ENCODE results near the gene PDGFA. TPM values are rescaled to one million over a fixed set of nuclear protein-coding genes. Genes with fewer than 3 reads are reported as not detected.

Gene PDGFA
- total RNA-seq, 1 donor from 2014 or later = 26.0 TPM

DNA sequence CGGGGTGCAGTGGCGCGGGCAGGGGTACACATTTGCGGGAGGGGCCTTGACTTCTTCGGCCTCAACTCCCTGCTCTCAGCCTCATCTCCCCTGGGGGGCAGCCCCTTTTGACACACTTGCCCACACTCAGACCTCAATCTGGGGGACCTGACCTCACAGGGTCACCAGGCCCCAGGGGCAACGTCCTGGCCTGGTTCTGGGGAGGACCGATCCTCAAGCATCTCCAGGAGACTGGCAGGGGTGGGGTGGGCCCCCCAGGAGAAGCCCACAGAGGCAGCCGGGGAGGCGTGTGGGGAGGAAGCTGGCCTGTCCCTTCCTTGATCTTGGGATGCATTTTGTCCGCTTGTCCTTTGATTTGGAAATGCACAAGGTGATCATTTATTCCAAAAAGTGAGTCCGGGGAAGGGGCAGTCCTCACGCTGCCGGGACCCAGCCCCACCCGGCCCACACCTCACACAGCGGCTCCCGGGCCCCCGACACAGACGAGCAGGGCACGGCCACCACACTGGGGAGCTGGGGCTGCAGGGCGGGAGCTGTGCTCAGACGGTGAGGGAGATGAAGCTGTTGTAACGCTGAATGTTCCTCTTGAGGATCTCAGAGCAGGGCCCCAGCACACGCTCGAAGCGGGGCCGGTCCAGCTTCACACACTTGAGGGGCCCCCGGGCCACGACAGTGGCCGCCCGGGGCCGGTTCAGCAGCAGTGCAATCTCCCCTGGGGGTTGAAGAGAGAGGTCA, 30.4 kb upstream of the PDGFA start:
- H3K9me3 ChIP-seq (replicated peaks) = no peaks in the 10 kb centered on the region
- intact Hi-C loops (cut with micrococcal nuclease) = no loop called here
- no peak overlapping the region for H3K4me3 ChIP-seq
- H3K27me3 ChIP-seq (ENCODE audit: low read depth) = no peaks in the 10 kb centered on the region
- H3K27ac ChIP-seq (replicated peaks) = no peak overlapping the region
- no peak for DNase-seq
- peaks cover 6% of the 10 kb centered on the region for H3K4me1 ChIP-seq
- TF ChIP-seq, protein P1, sequence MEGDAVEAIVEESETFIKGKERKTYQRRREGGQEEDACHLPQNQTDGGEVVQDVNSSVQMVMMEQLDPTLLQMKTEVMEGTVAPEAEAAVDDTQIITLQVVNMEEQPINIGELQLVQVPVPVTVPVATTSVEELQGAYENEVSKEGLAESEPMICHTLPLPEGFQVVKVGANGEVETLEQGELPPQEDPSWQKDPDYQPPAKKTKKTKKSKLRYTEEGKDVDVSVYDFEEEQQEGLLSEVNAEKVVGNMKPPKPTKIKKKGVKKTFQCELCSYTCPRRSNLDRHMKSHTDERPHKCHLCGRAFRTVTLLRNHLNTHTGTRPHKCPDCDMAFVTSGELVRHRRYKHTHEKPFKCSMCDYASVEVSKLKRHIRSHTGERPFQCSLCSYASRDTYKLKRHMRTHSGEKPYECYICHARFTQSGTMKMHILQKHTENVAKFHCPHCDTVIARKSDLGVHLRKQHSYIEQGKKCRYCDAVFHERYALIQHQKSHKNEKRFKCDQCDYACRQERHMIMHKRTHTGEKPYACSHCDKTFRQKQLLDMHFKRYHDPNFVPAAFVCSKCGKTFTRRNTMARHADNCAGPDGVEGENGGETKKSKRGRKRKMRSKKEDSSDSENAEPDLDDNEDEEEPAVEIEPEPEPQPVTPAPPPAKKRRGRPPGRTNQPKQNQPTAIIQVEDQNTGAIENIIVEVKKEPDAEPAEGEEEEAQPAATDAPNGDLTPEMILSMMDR (IDR thresholded peaks at IDR 0.05; ENCODE audit: borderline replicate concordance) = no peak
- H3K36me3 ChIP-seq = no peaks in the 10 kb centered on the region

- TF ChIP-seq, protein P1 (IDR thresholded peaks at IDR 0.05; ENCODE audit: borderline replicate concordance) = no peak
- Histone ChIP-seq H3K27ac (replicated peaks) (no peak overlapping the region), H3K27me3 (ENCODE audit: low read depth) (no peaks in the 10 kb centered on the region), H3K9me3 (replicated peaks) (no peaks in the 10 kb centered on the region), H3K4me1 (peaks cover 6% of the 10 kb centered on the region), H3K4me3 (no peak overlapping the region), H3K36me3 (no peaks in the 10 kb centered on the region)
- DNase-seq = no peak
- intact Hi-C loops (cut with micrococcal nuclease) = no loop called here
Measured at GRCh38 chr7:549066-549890, 29.6 kb upstream of the PDGFA start.

GRCh38 chr7:548401-548800, 28.8 kb upstream of the PDGFA start:
- DNase-seq = no peak
- H3K36me3 ChIP-seq = no peaks in the 10 kb centered on the region
- no peaks in the 10 kb centered on the region for H3K27me3 ChIP-seq (ENCODE audit: low read depth)
- TF ChIP-seq, protein P1 (IDR thresholded peaks at IDR 0.05; ENCODE audit: borderline replicate concordance) = no peak
- no peak overlapping the region for H3K4me3 ChIP-seq
- H3K27ac ChIP-seq (replicated peaks) = no peak overlapping the region
- peaks cover 6% of the 10 kb centered on the region for H3K4me1 ChIP-seq
- intact Hi-C loops (cut with micrococcal nuclease) = no loop called here
- H3K9me3 ChIP-seq (replicated peaks) = no peaks in the 10 kb centered on the region

GRCh38 chr7:545470-545869, 25.8 kb upstream of the PDGFA start:
- no peak for DNase-seq
- H3K27me3 ChIP-seq (ENCODE audit: low read depth) = no peaks in the 10 kb centered on the region
- TF ChIP-seq, protein P1 (IDR thresholded peaks at IDR 0.05; ENCODE audit: borderline replicate concordance) = no peak
- H3K4me1 ChIP-seq = peaks cover 11% of the 10 kb centered on the region
- no peak overlapping the region for H3K27ac ChIP-seq (replicated peaks)
- intact Hi-C loops (cut with micrococcal nuclease) = no loop called here
- peaks cover 5% of the 10 kb centered on the region for H3K9me3 ChIP-seq (replicated peaks)
- no peak overlapping the region for H3K4me3 ChIP-seq
- H3K36me3 ChIP-seq = no peaks in the 10 kb centered on the region

DNA sequence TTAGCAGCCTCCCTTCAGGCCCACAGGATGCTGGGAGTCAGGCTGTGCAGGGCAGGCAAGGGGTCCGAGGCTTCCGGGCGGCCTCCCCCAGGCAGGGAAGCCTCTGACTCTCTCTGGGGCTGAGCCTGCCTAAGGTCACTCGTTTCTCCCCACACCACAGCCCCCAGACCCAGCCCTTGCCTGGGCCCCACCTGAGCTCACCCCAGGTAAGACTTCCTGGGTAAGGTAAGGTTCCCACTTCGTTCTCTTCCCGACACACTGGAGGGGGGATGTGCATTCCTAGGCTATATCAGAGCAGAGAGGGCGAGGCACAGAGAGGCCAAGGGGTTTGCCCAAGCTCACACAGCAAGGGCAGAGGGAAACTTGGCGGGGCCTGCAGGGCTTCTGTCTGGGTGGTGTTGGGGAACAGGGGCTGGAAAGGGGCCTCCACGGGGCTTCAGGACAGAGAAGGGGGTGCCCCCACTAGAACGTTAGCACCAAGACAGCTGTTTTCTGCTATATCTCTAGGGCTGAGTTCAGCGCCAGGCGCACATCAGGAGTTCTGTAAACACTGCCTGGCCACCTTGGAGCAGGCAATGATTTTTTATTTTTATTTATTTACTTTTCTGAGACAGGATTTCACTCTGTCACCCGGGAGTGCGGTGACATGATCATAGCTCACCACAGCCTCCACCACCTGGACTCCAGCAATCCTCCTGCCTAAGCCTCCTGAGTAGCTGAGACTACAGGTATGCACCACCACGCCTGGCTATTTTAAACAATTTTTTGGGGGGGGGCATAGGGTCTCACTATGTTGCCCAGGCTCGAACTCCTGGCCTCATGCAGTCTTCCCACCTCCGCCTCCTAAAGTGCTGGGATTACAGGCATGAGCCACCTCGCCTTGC, 24.9 kb upstream of the PDGFA start:
- TF ChIP-seq, protein P1 (IDR thresholded peaks at IDR 0.05; ENCODE audit: borderline replicate concordance) = no peak
- peaks cover 11% of the 10 kb centered on the region for H3K4me1 ChIP-seq
- H3K9me3 ChIP-seq (replicated peaks) = peaks cover 5% of the 10 kb centered on the region
- no peaks in the 10 kb centered on the region for H3K27me3 ChIP-seq (ENCODE audit: low read depth)
- H3K4me3 ChIP-seq = no peak overlapping the region
- no peaks in the 10 kb centered on the region for H3K36me3 ChIP-seq
- DNase-seq = no peak
- intact Hi-C loops (cut with micrococcal nuclease) = no loop called here
- H3K27ac ChIP-seq (replicated peaks) = no peak overlapping the region
